ENCODE data around the gene MS4A14. TPM values are rescaled to one million over a fixed set of nuclear protein-coding genes. Genes with fewer than 3 reads are reported as not detected.

Gene MS4A14
- total and polyA plus RNA-seq, 4 donors: 0.06 to 1.1 (median 0.18) TPM

- Histone ChIP-seq H3K27ac (ENCODE audit: low read depth in 1 of 2, low read length in 2 of 2) (no peak overlapping the region), H3K4me1 (ENCODE audit: control insufficient read depth in 4 of 4, insufficient read depth in 4 of 4, low read length in 3 of 4) (no peaks in the 10 kb centered on the region), H3K27me3 (ENCODE audit: control insufficient read depth in 4 of 4, insufficient read depth in 4 of 4, low read length in 3 of 4) (no peaks in the 10 kb centered on the region), H3K9ac (ENCODE audit: low read depth in 1 of 2, low read length in 2 of 2) (no peak overlapping the region), H3K4me3 (ENCODE audit: low read depth in 1 of 3, low read length in 3 of 3) (no peak overlapping the region), H3K36me3 (ENCODE audit: control insufficient read depth in 4 of 4, insufficient read depth in 3 of 4, low read depth in 1 of 4, low read length in 3 of 4) (no peaks in the 10 kb centered on the region), H3K9me3 (ENCODE audit: control insufficient read depth in 4 of 4, low read length in 3 of 4) (no peaks in the 10 kb centered on the region)
- DNase-seq (ENCODE audit: low spot score): no peak
- 74% methylated on average over 1 of the region's 1 CpG for WGBS
- TF ChIP-seq EGR1 (IDR thresholded peaks at IDR 0.05; ENCODE audit: low read depth in 2 of 2) (no peak), RAD21 (IDR thresholded peaks at IDR 0.05) (no peak), ATF3 (IDR thresholded peaks at IDR 0.05) (no peak), GABPA (IDR thresholded peaks at IDR 0.05 in 1 of 2, conservative IDR thresholded peaks at IDR 0.05 in 1 of 2) (no peak), FOXA2 (IDR thresholded peaks at IDR 0.05) (no peak), FOXA1 (IDR thresholded peaks at IDR 0.05) (no peak), REST (IDR thresholded peaks at IDR 0.05) (no peak)
These were observed 46.3 kb upstream of the MS4A14 start for GRCh38 chr11:60349990-60350389.

GRCh38 chr11:60357771-60358170 lies 38.5 kb upstream of the MS4A14 start:
- WGBS: 31% methylated on average over 2 of the region's 2 CpGs
- no peak overlapping the region for H3K27ac ChIP-seq (ENCODE audit: low read depth in 1 of 2, low read length in 2 of 2)

More at GRCh38 chr11:60357771-60358170, 38.5 kb upstream of the MS4A14 start:
- no peak for TF ChIP-seq TAF1 (conservative IDR thresholded peaks at IDR 0.05)
- no peak for TF ChIP-seq REST (IDR thresholded peaks at IDR 0.05)
- no peak for TF ChIP-seq EGR1 (IDR thresholded peaks at IDR 0.05; ENCODE audit: low read depth in 2 of 2)
- TF ChIP-seq YY1 (IDR thresholded peaks at IDR 0.05): no peak
- no peak for TF ChIP-seq GABPA (IDR thresholded peaks at IDR 0.05 in 1 of 2, conservative IDR thresholded peaks at IDR 0.05 in 1 of 2)
- TF ChIP-seq FOXA2 (IDR thresholded peaks at IDR 0.05): no peak
- TF ChIP-seq FOXA1 (IDR thresholded peaks at IDR 0.05): no peak
- TF ChIP-seq HNF4A (conservative IDR thresholded peaks at IDR 0.05): no peak
- no peak for TF ChIP-seq RAD21 (IDR thresholded peaks at IDR 0.05)
- TF ChIP-seq RXRA (IDR thresholded peaks at IDR 0.05): no peak
- peaks cover 5 to 13% (median 9%) of the 10 kb centered on the region in 4 donors for H3K9me3 ChIP-seq (ENCODE audit: control insufficient read depth in 4 of 4, low read length in 3 of 4)
- H3K4me3 ChIP-seq (ENCODE audit: low read depth in 1 of 3, low read length in 3 of 3): no peak overlapping the region
- H3K36me3 ChIP-seq (ENCODE audit: control insufficient read depth in 4 of 4, insufficient read depth in 3 of 4, low read depth in 1 of 4, low read length in 3 of 4): no peaks in the 10 kb centered on the region
- no peak overlapping the region for H3K9ac ChIP-seq (ENCODE audit: low read depth in 1 of 2, low read length in 2 of 2)
- no peaks in the 10 kb centered on the region for H3K27me3 ChIP-seq (ENCODE audit: control insufficient read depth in 4 of 4, insufficient read depth in 4 of 4, low read length in 3 of 4)
- H3K4me1 ChIP-seq (ENCODE audit: control insufficient read depth in 4 of 4, insufficient read depth in 4 of 4, low read length in 3 of 4): no peaks in the 10 kb centered on the region
- DNase-seq (ENCODE audit: low spot score): no peak

Data from liver (tissue), 9 donors.